Activated CD8-positive, alpha-beta memory T cell treated with anti-CD3 and anti-CD28 coated beads for 36 hours (primary cell): ENCODE results near the gene CLPTM1. TPM values are rescaled to one million over a fixed set of nuclear protein-coding genes. Genes with fewer than 3 reads are reported as not detected.

ENCODE experiments used
- CTCF ChIA-PET: fragments of 350-600 bp; sonication (Branson Sonifier 250); formaldehyde crosslinking; loops from one replicate; lab custom pipeline; 2021; ENCODE audit warnings: antibody characterized with exemption; lab: Charles Lee
- POLR2A ChIA-PET: fragments of 350-600 bp; sonication (Branson Sonifier 250); formaldehyde crosslinking; loops from one replicate; lab custom pipeline; 2021; ENCODE audit warnings: antibody characterized with exemption; lab: Charles Lee
- total RNA-seq, 2 experiments: library from RNA; stranded (reverse); gene quantifications; one replicate each; pipeline ENCODE4 v1.2.3, GENCODE V29; 2021

CLPTM1 gene
- total RNA-seq, 2 experiments from 2014 or later, result 72.4 to 73.5 TPM

- POLR2A ChIA-PET, result no interaction called here
- CTCF ChIA-PET, result interaction anchor here (0.6 kb wide), 1 partner anchor 16 kb away, joined by 3 read pairs; no protein-coding TSS in a partner anchor
Measured at GRCh38 chr19:44993926-44994537, 38.9 kb downstream of the CLPTM1 start.

- CTCF ChIA-PET, result interaction anchor here (0.7 to 1.3 kb wide), 2 partner anchors 9 to 48 kb away, joined by 4 to 6 read pairs; no protein-coding TSS in a partner anchor
- POLR2A ChIA-PET, result no interaction called here
Measured at GRCh38 chr19:44998025-44998424, 42.8 kb downstream of the CLPTM1 start.

GRCh38 chr19:44999131-44999925, 44.1 kb downstream of the CLPTM1 start:
- POLR2A ChIA-PET, result interaction anchor here (0.7 kb wide), 1 partner anchor 40 kb away, joined by 5 read pairs; the partner anchor contains the start of gene CLASRP
- CTCF ChIA-PET, result interaction anchor here (1.0 to 1.9 kb wide), 3 partner anchors 10 to 60 kb away, joined by 3 to 8 read pairs (median 6); no protein-coding TSS in a partner anchor

GRCh38 chr19:45000665-45001064, 45.5 kb downstream of the CLPTM1 start:
- ChIA-PET POLR2A (interaction anchor here (1.0 to 1.1 kb wide), 2 partner anchors 26 to 38 kb away, joined by 3 to 7 read pairs; partner anchors contain the start of gene CLASRP), CTCF (interaction anchor here (1.0 to 1.9 kb wide), 4 partner anchors 11 to 59 kb away, joined by 3 to 8 read pairs (median 4); partner anchors contain the start of gene CLASRP)

- POLR2A ChIA-PET, result interaction anchor here (0.5 to 1.1 kb wide), 8 partner anchors 21 to 178 kb away, joined by 3 to 13 read pairs (median 4); partner anchors contain the start of gene CLASRP
Measured at GRCh38 chr19:45001087-45001739, 46.0 kb downstream of the CLPTM1 start, which contains the start of gene RELB. RELB (plus strand) TSS chr19:45001464; CDS start chr19:45001580, 116 bp downstream.

GRCh38 chr19:45003485-45003884, 48.3 kb downstream of the CLPTM1 start:
- CTCF ChIA-PET, result no interaction called here
- POLR2A ChIA-PET, result no interaction called here

More at GRCh38 chr19:45001087-45001739, 46.0 kb downstream of the CLPTM1 start, which contains the start of gene RELB:
- CTCF ChIA-PET, result interaction anchor here (1.0 to 1.9 kb wide), 3 partner anchors 11 to 58 kb away, joined by 3 to 8 read pairs (median 6); partner anchors contain the start of gene CLASRP

GRCh38 chr19:45005787-45006186, 50.6 kb downstream of the CLPTM1 start:
- POLR2A ChIA-PET, result no interaction called here
- CTCF ChIA-PET, result no interaction called here

GRCh38 chr19:45008552-45008951, 53.4 kb downstream of the CLPTM1 start:
- ChIA-PET POLR2A (no interaction called here), CTCF (no interaction called here)

- ChIA-PET POLR2A (no interaction called here), CTCF (no interaction called here)
Measured at GRCh38 chr19:45009625-45010255, 54.6 kb downstream of the CLPTM1 start.

- POLR2A ChIA-PET, result no interaction called here
Measured at GRCh38 chr19:45010306-45010705, 55.1 kb downstream of the CLPTM1 start.

GRCh38 chr19:45011959-45012358, 56.8 kb downstream of the CLPTM1 start:
- ChIA-PET POLR2A (interaction anchor here (0.6 kb wide), 1 partner anchor 796 kb away, joined by 3 read pairs; no protein-coding TSS in a partner anchor), CTCF (no interaction called here)

More at GRCh38 chr19:45010306-45010705, 55.1 kb downstream of the CLPTM1 start:
- CTCF ChIA-PET, result no interaction called here

GRCh38 chr19:45016388-45017314, 61.5 kb downstream of the CLPTM1 start:
- CTCF ChIA-PET, result interaction anchor here (1.7 kb wide), 1 partner anchor 16 kb away, joined by 3 read pairs; no protein-coding TSS in a partner anchor
- POLR2A ChIA-PET, result interaction anchor here (1.3 kb wide), 1 partner anchor 22 kb away, joined by 3 read pairs; the partner anchor contains the start of gene CLASRP

- POLR2A ChIA-PET, result interaction anchor here (0.7 kb wide), 1 partner anchor 262 kb away, joined by 5 read pairs; no protein-coding TSS in a partner anchor
- CTCF ChIA-PET, result interaction anchor here (1.8 kb wide), 1 partner anchor 40 kb away, joined by 3 read pairs; no protein-coding TSS in a partner anchor
Measured at GRCh38 chr19:45019187-45019586, 64.0 kb downstream of the CLPTM1 start.

GRCh38 chr19:45020071-45020470, 64.9 kb downstream of the CLPTM1 start:
- ChIA-PET CTCF (interaction anchor here (1.8 kb wide), 1 partner anchor 40 kb away, joined by 3 read pairs; no protein-coding TSS in a partner anchor), POLR2A (no interaction called here)

GRCh38 chr19:45021971-45022370, 66.8 kb downstream of the CLPTM1 start:
- ChIA-PET POLR2A (interaction anchor here (0.5 to 0.7 kb wide), 3 partner anchors 18 to 391 kb away, joined by 3 to 4 read pairs (median 3); no protein-coding TSS in a partner anchor), CTCF (no interaction called here)

- CTCF ChIA-PET, result no interaction called here
- POLR2A ChIA-PET, result no interaction called here
Measured at GRCh38 chr19:45023048-45023447, 67.9 kb downstream of the CLPTM1 start.

GRCh38 chr19:45025264-45025663, 70.1 kb downstream of the CLPTM1 start:
- ChIA-PET POLR2A (no interaction called here), CTCF (no interaction called here)
